A549 (cell line): Measurements from ENCODE around the gene PLXNA1.

Experiments used
- EHMT2 ChIP-seq: fragments of 200-600 bp; sonication (generic); IDR thresholded peaks from 2 replicates; pipeline ENCODE4 v1.6.1; 2016; ENCODE audit warnings: antibody characterized with exemption, low read depth, mild to moderate bottlenecking, moderate library complexity
- NFE2L2 ChIP-seq: fragments of 150-350 bp; conservative IDR thresholded peaks from 2 replicates; pipeline ENCODE4 v1.6.1; 2014; ENCODE audit warnings: low read length
- POLR2A ChIP-seq: IDR thresholded peaks from 2 replicates; pipeline ENCODE4 v1.6.1; 2012; ENCODE audit warnings: mild to moderate bottlenecking, low read length
- ZNF302 ChIP-seq: fragments of 250-450 bp; sonication (Bioruptor Pico); IDR thresholded peaks from 2 replicates; pipeline ENCODE4 v1.9.0; 2021; ENCODE audit warnings: inconsistent platforms, mild to moderate bottlenecking, moderate library complexity
- TF ChIP-seq, protein P1 (sequence below): IDR thresholded peaks from 2 replicates; pipeline ENCODE4 v1.6.1; 2012

- no peak for TF ChIP-seq POLR2A
- TF ChIP-seq, protein P1, sequence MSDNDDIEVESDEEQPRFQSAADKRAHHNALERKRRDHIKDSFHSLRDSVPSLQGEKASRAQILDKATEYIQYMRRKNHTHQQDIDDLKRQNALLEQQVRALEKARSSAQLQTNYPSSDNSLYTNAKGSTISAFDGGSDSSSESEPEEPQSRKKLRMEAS = no peak
- TF ChIP-seq EHMT2 = no peak
- no peak for TF ChIP-seq NFE2L2
- no peak for TF ChIP-seq ZNF302 (CRISPR knock-in tag)
These were observed 34.3 kb downstream of the PLXNA1 start for GRCh38 chr3:127017229-127017628.
